GM12878 (cell line): ENCODE data around the gene GPR152. TPM values are rescaled to one million over a fixed set of nuclear protein-coding genes. Genes with fewer than 3 reads are reported as not detected.
A peak's percentile ranks its signal among the peaks of the same experiment; 100 is the strongest.

Experiments
- ATAC-seq: fragments of 200-7000 bp; cut with Tn5 transposase; 3 replicates; pipeline ENCODE4 v1.9.1; 2020; ENCODE audit warnings: mild to moderate bottlenecking, moderate library complexity
- BruUV-seq: library from RNA; stranded (reverse); fragments of 400-500 nt; replicated peaks from 2 replicates; lab custom pipeline; 2021; lab: Mats Ljungman, UMichigan
- CTCF ChIA-PET: fragments of 300-600 bp; sonication (Branson Sonifier 250); formaldehyde crosslinking; extraction: SDS; loops from one replicate; lab custom pipeline; 2021; ENCODE audit warnings: inconsistent platforms; lab: Yijun Ruan, JAX
- POLR2A ChIA-PET: fragments of 350-600 bp; formaldehyde crosslinking; extraction: SDS; loops from one replicate; lab custom pipeline; 2021; ENCODE audit warnings: inconsistent platforms; lab: Charles Lee
- RAD21 ChIA-PET: fragments of 300-600 bp; sonication (Branson Sonifier 250); formaldehyde crosslinking; loops from one replicate; lab custom pipeline; 2023; ENCODE audit warnings: antibody characterized with exemption; ENCODE audit not compliant: unreplicated experiment; lab: Charles Lee
- SMC1A ChIA-PET: fragments of 300-600 bp; sonication (Branson Sonifier 250); formaldehyde crosslinking; loops from one replicate; lab custom pipeline; 2023; ENCODE audit not compliant: unreplicated experiment, uncharacterized antibody; lab: Charles Lee
- DNase-seq: peaks from one replicate; pipeline ENCODE4 v3.0.0-alpha.2; 2011; ENCODE audit warnings: low read depth, low spot score
- FAIRE-seq: peaks from 3 replicates; lab custom pipeline; 2011; peaks lifted over from hg19 to GRCh38; lab: Jason Lieb, UNC
- H2AFZ ChIP-seq: 2 replicates; pipeline ENCODE4 v1.6.0; 2011; ENCODE audit warnings: low read depth, low read length, control low read depth; ENCODE audit not compliant: control insufficient read depth
- H3K27ac ChIP-seq: 2 replicates; pipeline ENCODE4 v1.5.1; 2011; ENCODE audit warnings: control low read depth; ENCODE audit not compliant: control insufficient read depth, insufficient read depth
- H3K27me3 ChIP-seq, 2 experiments: replicated peaks in 1 of 2; 2 replicates each; pipeline versions ENCODE4 v1.6.0 to v1.6.1; 2011; ENCODE audit warnings: low read length in 1 of 2; ENCODE audit not compliant: control insufficient read depth in 2 of 2, insufficient read depth in 2 of 2
- H3K36me3 ChIP-seq, 2 experiments: 2 replicates each; pipeline ENCODE4 v1.5.1; 2011; ENCODE audit warnings: low read length in 1 of 2; ENCODE audit not compliant: control insufficient read depth in 2 of 2, insufficient read depth in 2 of 2
- H3K4me1 ChIP-seq: 2 replicates; pipeline ENCODE4 v1.6.1; 2011; ENCODE audit warnings: mild to moderate bottlenecking, low read length, moderate library complexity, mixed read lengths; ENCODE audit not compliant: control insufficient read depth, insufficient read depth
- H3K4me2 ChIP-seq: 2 replicates; pipeline ENCODE4 v1.6.0; 2011; ENCODE audit warnings: control low read depth; ENCODE audit not compliant: control insufficient read depth, insufficient read depth
- H3K4me3 ChIP-seq: fragments of 200-600 bp; sonication (generic); 2 replicates; pipeline ENCODE4 v1.5.1; 2016
- H3K79me2 ChIP-seq: 2 replicates; pipeline ENCODE4 v1.6.0; 2011; ENCODE audit warnings: low read length; ENCODE audit not compliant: control insufficient read depth, insufficient read depth
- H3K9ac ChIP-seq: 2 replicates; pipeline ENCODE4 v1.8.0; 2011; ENCODE audit warnings: low read length, control low read depth, mixed read lengths; ENCODE audit not compliant: control insufficient read depth, insufficient read depth
- H3K9me3 ChIP-seq: replicated peaks from 3 replicates; pipeline ENCODE4 v1.5.1; 2011; ENCODE audit warnings: mild to moderate bottlenecking, low read length; ENCODE audit not compliant: control insufficient read depth, insufficient read depth
- H4K20me1 ChIP-seq: 2 replicates; pipeline ENCODE4 v1.6.0; 2011; ENCODE audit not compliant: control insufficient read depth, insufficient read depth
- ASH2L ChIP-seq: fragments of 300-600, 200-600 bp; sonication (generic); IDR thresholded peaks from 2 replicates; pipeline ENCODE4 v1.6.1; 2017; ENCODE audit warnings: low read depth, mild to moderate bottlenecking, borderline replicate concordance
- CHD2 ChIP-seq: IDR thresholded peaks from 2 replicates; pipeline ENCODE4 v1.6.1; 2011; ENCODE audit warnings: low read depth, low read length, improper control_type of control experiment, borderline replicate concordance
- DPF2 ChIP-seq: fragments of 450-650 bp; IDR thresholded peaks from 2 replicates; pipeline ENCODE4 v1.6.1; 2017; ENCODE audit warnings: mild to moderate bottlenecking
- IKZF1 ChIP-seq: fragments of 450-650 bp; conservative IDR thresholded peaks from 2 replicates; pipeline ENCODE4 v1.6.1; 2017; ENCODE audit warnings: antibody characterized with exemption, mild to moderate bottlenecking
- JUND ChIP-seq: IDR thresholded peaks from 2 replicates; pipeline ENCODE4 v1.6.1; 2012; ENCODE audit warnings: low read depth, mild to moderate bottlenecking, low read length, improper control_type of control experiment, moderate library complexity
- NFXL1 ChIP-seq: fragments of 450-650 bp; IDR thresholded peaks from 2 replicates; pipeline ENCODE4 v1.6.1; 2017; ENCODE audit warnings: antibody characterized with exemption, mild to moderate bottlenecking, borderline replicate concordance
- NRF1 ChIP-seq: conservative IDR thresholded peaks from 2 replicates; pipeline ENCODE4 v1.6.1; 2011; ENCODE audit warnings: mild to moderate bottlenecking, low read depth, low read length, improper control_type of control experiment
- RFX5 ChIP-seq: IDR thresholded peaks from 2 replicates; pipeline ENCODE4 v1.6.1; 2011; ENCODE audit warnings: low read depth, low read length, improper control_type of control experiment
- SP1 ChIP-seq: IDR thresholded peaks from one replicate; pipeline ENCODE4 v1.6.1; 2011; ENCODE audit warnings: low read depth, low read length
- STAT3 ChIP-seq: IDR thresholded peaks from 2 replicates; pipeline ENCODE4 v1.6.1; 2011; ENCODE audit warnings: low read depth, low read length, improper control_type of control experiment
- ZNF622 ChIP-seq: fragments of 450-650 bp; IDR thresholded peaks from 2 replicates; pipeline ENCODE4 v1.6.1; 2017; ENCODE audit warnings: mild to moderate bottlenecking, inconsistent platforms
- WGBS: methylation state at CpG from one replicate; pipeline ENCODE4 v1.1.6; 2016; ENCODE audit warnings: low lambda C conversion rate; ENCODE audit not compliant: insufficient replicate concordance, insufficient coverage; ENCODE audit errors: missing lambda C conversion rate; 5-methylcytosine and 5-hydroxymethylcytosine counted together
- in situ Hi-C: fragments of 300-500 bp; cut with MboI; formaldehyde crosslinking; loops from 9 replicates; pipeline ENCODE4 v1.14.3; 2018; ENCODE audit warnings: mixed read lengths
- intact Hi-C: fragments of 100-400 bp; cut with micrococcal nuclease; formaldehyde crosslinking; loops from one replicate; pipeline ENCODE4 v1.14.2; 2022; ENCODE audit not compliant: unreplicated experiment
- polyA plus RNA-seq, 11 experiments: library from polyadenylated mRNA; depleted of rRNA in 4 of 11; unstranded in 6 of 11; stranded (reverse) in 5 of 11; fragments of >200 nt; fragmentation: Nextera tagmentation in 4 of 11; fragmentation: Illumina TruSeq in 1 of 11; extraction: Ambion mirVana in 4 of 11; extraction: Trizol in 1 of 11; gene quantifications; 1 replicate in 1 of 11; 2 replicates in 10 of 11; pipeline versions ENCODE4 v1.2.1 to v1.2.3, GENCODE V29; 2011 to 2016; ENCODE audit warnings: inconsistent platforms in 2 of 11, missing spikeins in 2 of 11, low read depth in 1 of 11
- total RNA-seq, 4 experiments: library from RNA; depleted of rRNA in 3 of 4; stranded (reverse); fragments of >200 nt in 3 of 4; fragmentation: Illumina TruSeq in 1 of 4; extraction: Trizol in 1 of 4; gene quantifications; 2 replicates each; pipeline versions ENCODE4 v1.2.1 to v1.2.3, GENCODE V29; 2013 to 2021
- TF ChIP-seq, protein P1 (sequence below), 3 experiments: IDR thresholded peaks in 2 of 3; conservative IDR thresholded peaks in 1 of 3; 2 replicates each; pipeline ENCODE4 v1.5.1; 2011; ENCODE audit warnings: low read depth in 3 of 3, low read length in 3 of 3, mild to moderate bottlenecking in 3 of 3, control low read depth in 2 of 3, moderate library complexity in 2 of 3, inconsistent platforms in 1 of 3, mixed read lengths in 1 of 3; ENCODE audit not compliant: control insufficient read depth in 2 of 3, insufficient read depth in 1 of 3; ENCODE audit errors: extremely low read depth in 1 of 3
- TF ChIP-seq, protein P2 (sequence below): IDR thresholded peaks from 2 replicates; pipeline ENCODE4 v1.6.1; 2011; ENCODE audit warnings: mild to moderate bottlenecking, low read depth, low read length, moderate library complexity; ENCODE audit not compliant: insufficient replicate concordance
- TF ChIP-seq, protein P3 (sequence below): fragments of 450-650 bp; IDR thresholded peaks from 2 replicates; pipeline ENCODE4 v1.6.1; 2017; ENCODE audit warnings: mild to moderate bottlenecking

GPR152 gene
- total and polyA plus RNA-seq, 10 of the 15 experiments (the other 5 are each of a cell fraction or from before 2014, with no cell fraction given) = not detected

DNA sequence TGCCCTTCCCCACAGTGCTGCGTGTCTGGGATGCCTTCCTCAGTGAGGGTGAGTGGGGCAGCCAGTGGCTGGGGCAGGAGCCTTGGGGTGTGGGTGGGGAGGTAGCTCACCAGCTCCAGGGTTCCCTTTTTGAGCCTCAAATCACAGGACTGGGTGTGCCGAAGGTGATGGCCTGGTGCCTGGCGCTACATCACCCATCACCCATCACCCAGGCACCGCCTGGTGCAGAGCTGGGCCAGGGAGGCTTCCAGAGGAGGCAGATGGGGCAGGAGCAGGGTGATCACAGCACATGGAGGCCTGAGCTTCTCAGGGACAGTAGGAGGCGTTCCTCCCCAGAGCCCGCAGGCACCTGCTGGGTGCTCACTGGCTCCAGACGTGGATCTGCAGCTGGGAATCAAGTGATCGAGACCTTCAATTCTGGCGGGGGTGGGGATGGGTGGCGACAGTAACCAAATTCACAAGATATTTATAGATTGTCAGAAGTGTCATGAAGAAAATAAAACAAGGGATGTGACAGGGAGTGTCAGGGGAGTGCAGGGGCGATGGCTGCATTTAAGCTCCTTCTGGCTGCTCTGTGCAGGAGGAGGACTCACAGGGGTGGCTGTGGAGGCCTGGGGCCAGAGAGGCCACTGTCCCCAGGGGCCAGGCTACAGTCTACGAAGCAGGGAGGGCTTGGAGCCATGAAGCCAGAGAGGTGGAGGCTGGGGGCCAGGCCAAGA lies 45.4 kb downstream of the GPR152 start:
- in situ Hi-C loops (no loop called here), intact Hi-C loops (no loop called here)
- ATAC-seq = no peak
- ChIA-PET CTCF (interaction anchor here (0.8 to 1.9 kb wide), 4 partner anchors 13 to 62 kb away, joined by 3 to 7 read pairs (median 4); partner anchors contain the start of gene TMEM134), POLR2A (interaction anchor here (0.7 to 3.0 kb wide), 7 partner anchors 11 to 77 kb away, joined by 3 to 12 read pairs (median 4); partner anchors contain the start of genes PTPRCAP, RPS6KB2 and TMEM134), RAD21 (interaction anchor here (0.9 to 2.6 kb wide), 6 partner anchors 15 to 63 kb away, joined by 4 to 18 read pairs (median 5); partner anchors contain the start of genes PTPRCAP and RAD9A), SMC1A (interaction anchor here (0.7 to 3.1 kb wide), 7 partner anchors 13 to 99 kb away, joined by 3 to 11 read pairs (median 3); partner anchors contain the start of genes PTPRCAP and TMEM134)
- H3K27me3 ChIP-seq = no peaks in the 10 kb centered on the region
- DNase-seq = no peak
- no peaks in the 10 kb centered on the region for H4K20me1 ChIP-seq
- peak overlapping the region; percentile 31 for H3K4me2 ChIP-seq
- TF ChIP-seq DPF2 (no peak), CHD2 (no peak), ZNF622 (no peak), SP1 (no peak), NRF1 (no peak), JUND (no peak), NFXL1 (no peak), RFX5 (no peak), IKZF1 (peak; percentile 28; the same call in 1 of the 2 replicates), STAT3 (no peak), ASH2L (no peak)
- TF ChIP-seq, protein P1, sequence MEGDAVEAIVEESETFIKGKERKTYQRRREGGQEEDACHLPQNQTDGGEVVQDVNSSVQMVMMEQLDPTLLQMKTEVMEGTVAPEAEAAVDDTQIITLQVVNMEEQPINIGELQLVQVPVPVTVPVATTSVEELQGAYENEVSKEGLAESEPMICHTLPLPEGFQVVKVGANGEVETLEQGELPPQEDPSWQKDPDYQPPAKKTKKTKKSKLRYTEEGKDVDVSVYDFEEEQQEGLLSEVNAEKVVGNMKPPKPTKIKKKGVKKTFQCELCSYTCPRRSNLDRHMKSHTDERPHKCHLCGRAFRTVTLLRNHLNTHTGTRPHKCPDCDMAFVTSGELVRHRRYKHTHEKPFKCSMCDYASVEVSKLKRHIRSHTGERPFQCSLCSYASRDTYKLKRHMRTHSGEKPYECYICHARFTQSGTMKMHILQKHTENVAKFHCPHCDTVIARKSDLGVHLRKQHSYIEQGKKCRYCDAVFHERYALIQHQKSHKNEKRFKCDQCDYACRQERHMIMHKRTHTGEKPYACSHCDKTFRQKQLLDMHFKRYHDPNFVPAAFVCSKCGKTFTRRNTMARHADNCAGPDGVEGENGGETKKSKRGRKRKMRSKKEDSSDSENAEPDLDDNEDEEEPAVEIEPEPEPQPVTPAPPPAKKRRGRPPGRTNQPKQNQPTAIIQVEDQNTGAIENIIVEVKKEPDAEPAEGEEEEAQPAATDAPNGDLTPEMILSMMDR (IDR thresholded peaks at IDR 0.05 in 2 of 3, conservative IDR thresholded peaks at IDR 0.05 in 1 of 3; ENCODE audit: control insufficient read depth in 2 of 3, extremely low read depth in 1 of 3, insufficient read depth in 1 of 3, low read depth in 3 of 3, low read length in 3 of 3) = peak in 2 of 3 experiments; percentile 25 to 48; a peak in 3 of 6 replicates
- TF ChIP-seq, protein P2, sequence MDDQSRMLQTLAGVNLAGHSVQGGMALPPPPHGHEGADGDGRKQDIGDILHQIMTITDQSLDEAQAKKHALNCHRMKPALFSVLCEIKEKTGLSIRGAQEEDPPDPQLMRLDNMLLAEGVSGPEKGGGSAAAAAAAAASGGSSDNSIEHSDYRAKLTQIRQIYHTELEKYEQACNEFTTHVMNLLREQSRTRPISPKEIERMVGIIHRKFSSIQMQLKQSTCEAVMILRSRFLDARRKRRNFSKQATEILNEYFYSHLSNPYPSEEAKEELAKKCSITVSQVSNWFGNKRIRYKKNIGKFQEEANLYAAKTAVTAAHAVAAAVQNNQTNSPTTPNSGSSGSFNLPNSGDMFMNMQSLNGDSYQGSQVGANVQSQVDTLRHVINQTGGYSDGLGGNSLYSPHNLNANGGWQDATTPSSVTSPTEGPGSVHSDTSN = no peak
- TF ChIP-seq, protein P3, sequence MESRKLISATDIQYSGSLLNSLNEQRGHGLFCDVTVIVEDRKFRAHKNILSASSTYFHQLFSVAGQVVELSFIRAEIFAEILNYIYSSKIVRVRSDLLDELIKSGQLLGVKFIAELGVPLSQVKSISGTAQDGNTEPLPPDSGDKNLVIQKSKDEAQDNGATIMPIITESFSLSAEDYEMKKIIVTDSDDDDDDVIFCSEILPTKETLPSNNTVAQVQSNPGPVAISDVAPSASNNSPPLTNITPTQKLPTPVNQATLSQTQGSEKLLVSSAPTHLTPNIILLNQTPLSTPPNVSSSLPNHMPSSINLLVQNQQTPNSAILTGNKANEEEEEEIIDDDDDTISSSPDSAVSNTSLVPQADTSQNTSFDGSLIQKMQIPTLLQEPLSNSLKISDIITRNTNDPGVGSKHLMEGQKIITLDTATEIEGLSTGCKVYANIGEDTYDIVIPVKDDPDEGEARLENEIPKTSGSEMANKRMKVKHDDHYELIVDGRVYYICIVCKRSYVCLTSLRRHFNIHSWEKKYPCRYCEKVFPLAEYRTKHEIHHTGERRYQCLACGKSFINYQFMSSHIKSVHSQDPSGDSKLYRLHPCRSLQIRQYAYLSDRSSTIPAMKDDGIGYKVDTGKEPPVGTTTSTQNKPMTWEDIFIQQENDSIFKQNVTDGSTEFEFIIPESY = no peak
- H3K9ac ChIP-seq = no peak overlapping the region
- FAIRE-seq = no peak
- H3K4me3 ChIP-seq = 0 out of 2 replicates have a peak overlapping the region, but pooled peaks have one; percentile 30
- no TSS peak for BruUV-seq
- H3K79me2 ChIP-seq = peaks cover 33% of the 10 kb centered on the region
- no peaks in the 10 kb centered on the region for H3K36me3 ChIP-seq
- peak overlapping the region; percentile 6; the same call in 1 of the 2 replicates for H3K27ac ChIP-seq
- 21% methylated on average over 12 of the region's 12 CpGs for WGBS
- H3K4me1 ChIP-seq = peaks cover 71% of the 10 kb centered on the region
- H2AFZ ChIP-seq = no peak overlapping the region
- no peaks in the 10 kb centered on the region; the same call in 2 of the 3 replicates for H3K9me3 ChIP-seq
